UCSD-AML1 (cell line): ENCODE results near the gene GALNT17.

Experiments
- DNase-seq: peaks from one replicate; lab custom pipeline; 2025; ENCODE audit not compliant: unreplicated experiment; lab: John Stamatoyannopoulos, UW

GALNT17 gene

DNA sequence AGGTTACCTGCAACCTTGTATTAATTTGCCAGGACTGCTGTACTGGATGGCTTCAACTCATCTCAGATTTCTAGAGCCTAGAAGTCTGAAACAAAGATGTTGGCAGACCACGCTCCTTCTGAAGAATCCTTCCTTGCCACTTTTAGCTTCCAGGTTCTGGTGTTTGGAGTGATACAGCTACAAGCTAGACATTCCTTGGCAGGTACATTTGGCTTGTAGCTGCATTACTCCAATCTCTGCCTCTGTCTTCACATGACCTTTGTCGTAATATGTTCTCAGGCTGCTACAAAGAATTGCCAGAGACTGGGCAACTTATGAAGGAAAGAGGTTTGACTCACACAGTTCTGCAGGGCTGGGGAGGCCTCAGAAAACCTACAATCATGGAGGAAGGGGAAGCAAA, 146.3 kb downstream of the GALNT17 start:
- no peak for DNase-seq

DNA sequence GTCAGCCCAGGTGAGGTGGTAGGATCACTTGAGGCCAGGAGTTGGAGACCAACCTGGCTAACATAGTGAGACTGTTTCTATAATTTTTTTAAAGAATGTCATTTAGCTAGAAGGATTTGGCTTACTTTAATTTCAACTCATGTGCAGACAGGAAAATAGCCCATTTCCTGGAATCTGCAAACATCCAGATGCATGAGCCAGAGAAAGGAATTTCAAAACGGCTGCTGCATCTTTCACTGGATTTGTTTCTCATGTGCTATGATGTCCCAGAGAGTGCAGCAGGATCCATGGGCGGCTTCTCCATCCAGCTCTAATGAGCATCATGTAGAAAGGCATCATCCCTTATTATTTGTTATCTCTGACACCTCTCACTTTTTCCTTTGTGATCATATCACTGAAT, 149.3 kb downstream of the GALNT17 start:
- no peak for DNase-seq

GRCh38 chr7:71283802-71284201, 151.9 kb downstream of the GALNT17 start:
- no peak for DNase-seq

DNA sequence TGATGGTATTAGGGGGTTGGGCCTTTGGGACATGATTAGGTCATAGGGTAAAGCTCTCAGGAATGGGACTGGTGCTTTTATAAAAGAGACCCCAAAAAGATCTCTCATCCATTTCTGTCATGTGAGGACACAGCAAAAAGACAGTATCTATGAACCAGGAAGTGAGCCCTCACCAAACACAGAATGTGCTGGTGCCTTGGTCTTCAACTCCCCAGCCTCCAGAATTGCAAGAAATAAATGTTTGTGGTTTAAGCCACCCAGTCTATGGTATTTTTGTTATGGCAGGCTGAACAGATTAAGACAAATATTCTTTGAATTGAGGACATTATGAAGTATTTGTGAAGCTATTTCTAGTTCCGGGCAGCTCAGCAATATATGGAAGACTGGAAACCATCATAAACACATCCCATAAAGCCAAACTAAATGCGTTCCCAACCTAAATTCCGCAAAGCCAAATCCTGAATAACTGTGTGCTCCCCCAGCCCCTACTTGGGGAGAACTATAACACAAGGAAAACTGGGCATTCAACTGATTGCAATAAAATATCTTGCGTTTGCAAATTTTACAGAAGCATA, 153.7 kb downstream of the GALNT17 start:
- no peak for DNase-seq

DNA sequence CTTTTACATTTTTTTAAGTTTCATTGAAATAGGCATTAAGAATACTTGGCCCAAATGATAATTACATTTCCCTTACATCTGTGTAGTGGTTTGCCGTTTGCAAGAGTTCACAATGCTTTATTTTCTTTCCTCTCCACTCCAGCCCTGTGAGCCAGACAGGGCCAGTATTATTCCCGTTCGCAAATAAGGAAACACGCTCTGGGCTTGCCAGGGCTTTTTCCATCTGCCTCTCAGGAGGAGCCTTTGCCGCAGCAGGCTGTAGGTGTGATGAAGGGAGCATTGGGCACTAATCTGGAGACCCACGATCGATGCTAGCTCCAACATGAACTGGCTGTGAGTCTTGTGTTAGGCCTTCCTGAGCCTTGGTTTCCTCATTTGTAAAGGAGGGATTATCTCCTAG, 154.4 kb downstream of the GALNT17 start:
- DNase-seq: no peak

DNA sequence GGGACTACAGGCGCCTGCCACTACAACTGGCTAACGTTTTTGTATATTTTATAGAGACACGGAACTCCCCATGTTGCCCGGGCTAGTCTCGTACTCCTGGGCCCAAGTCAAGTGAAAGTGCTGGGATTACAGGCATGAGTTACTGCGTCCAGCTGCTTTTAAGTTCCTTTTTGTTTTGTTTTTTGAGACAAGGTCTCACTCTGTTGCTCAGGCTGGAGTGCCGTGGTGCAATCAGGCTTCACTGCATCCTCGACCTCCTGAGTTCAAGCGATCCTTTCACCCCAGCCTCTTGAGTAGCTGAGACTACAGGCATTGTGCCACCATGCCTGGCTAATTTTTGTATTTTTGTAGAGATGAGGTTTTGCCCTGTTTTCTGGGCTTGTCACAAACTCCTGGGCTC, 155.0 kb downstream of the GALNT17 start:
- no peak for DNase-seq

DNA sequence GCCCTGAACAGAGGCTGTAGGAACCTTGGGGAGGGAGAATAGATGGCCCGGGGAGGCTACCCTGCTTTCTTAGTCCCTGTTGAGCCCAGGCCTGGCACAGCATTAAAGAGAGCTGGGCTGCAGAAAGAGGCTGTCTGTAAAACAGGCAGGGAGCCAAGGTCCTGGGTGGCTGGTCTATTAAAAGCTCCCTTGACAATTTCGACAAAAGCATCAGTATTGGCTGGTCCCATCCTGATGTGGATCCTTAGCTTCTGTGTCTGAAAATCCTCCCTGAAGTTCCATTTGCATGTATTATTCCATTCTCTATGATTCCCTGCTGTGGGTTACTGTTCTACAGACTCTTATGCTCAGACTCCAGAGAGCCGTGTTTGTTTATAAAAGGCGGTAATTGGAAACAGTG, 158.5 kb downstream of the GALNT17 start:
- no peak for DNase-seq

DNA sequence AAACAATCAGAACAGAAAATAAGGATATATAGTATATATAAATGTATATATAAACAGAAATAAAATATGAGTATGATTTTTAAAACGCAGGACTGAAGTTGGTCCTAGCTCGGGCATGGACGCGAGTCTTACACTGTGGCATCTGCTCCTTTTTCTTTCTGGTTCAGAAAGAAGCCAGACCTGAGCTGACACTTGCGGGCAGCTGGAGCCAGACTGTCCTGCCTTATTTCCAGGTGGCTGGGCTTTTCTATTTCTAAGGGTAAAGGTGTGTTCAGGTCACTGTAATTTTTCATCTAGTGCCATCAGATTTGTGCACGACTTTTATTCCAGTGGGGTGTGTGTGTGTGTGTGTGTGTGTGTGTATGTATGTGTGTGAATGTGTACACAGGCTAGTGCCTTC, 166.4 kb downstream of the GALNT17 start:
- DNase-seq: no peak

- DNase-seq: no peak
These were observed 168.1 kb downstream of the GALNT17 start for GRCh38 chr7:71300086-71300485.

- no peak for DNase-seq
These were observed 168.7 kb downstream of the GALNT17 start for GRCh38 chr7:71300603-71301002.

- no peak for DNase-seq
These were observed 169.2 kb downstream of the GALNT17 start for GRCh38 chr7:71301167-71301566.

DNA sequence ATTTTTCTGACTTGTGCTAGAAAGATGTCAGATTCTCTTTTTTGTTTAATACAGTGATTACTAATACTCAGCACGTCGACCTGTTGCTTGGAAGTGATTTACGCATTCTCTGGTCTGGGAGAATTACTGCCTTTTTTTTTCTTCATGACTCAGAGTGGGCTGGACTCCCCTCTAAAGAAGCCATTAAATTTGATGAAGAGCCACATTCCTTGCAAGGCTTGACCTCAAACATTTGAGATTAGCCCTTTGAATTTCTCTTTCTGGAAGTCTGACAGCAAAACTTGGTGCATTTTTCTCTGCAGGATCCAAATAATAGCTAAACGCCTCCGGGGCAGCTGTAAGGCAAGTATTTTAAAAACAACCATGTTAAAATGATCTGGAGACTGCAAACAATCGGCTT, 171.6 kb downstream of the GALNT17 start:
- no peak for DNase-seq

DNA sequence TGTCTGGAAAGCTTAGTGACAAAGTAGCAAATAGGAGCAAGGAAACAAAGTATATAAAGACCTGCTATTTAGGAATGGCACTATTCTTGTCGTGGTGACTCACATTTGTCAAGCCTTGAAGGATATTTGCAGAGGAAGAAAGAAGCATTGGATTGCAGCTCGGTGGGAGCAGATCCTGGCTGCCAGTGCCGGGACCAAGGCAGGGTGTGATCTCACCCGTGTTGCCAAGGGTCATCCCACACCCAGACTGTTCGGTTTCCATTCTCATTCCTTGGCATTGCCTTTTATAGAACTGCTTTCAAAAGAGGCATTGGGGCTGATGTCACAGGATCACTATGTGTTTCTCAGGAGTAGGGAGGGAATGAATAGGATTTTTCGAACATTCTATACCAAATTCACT, 176.2 kb downstream of the GALNT17 start:
- no peak for DNase-seq

- DNase-seq: no peak
These were observed 179.6 kb downstream of the GALNT17 start for GRCh38 chr7:71311576-71311975.

- DNase-seq: no peak
These were observed 181.0 kb downstream of the GALNT17 start for GRCh38 chr7:71312755-71313490.

DNA sequence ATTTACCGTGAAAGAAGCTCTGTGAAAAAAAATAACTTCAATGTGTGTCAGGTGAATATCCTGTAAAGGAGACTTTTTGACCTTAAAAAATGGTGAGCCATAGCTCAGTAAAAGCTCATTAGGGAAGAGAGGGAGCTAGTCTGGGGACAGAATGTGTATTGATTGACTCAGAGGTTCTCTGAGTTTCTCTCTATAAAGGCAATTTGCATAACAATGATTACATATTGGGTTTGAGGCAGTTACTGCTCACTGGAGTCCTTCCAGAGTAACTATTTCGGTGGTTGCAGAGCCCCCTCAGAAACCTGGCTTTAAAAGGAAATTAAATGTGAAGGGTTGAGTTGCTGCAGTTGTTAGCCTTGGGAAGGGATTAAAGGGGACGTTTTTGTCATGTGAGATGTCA, 181.6 kb downstream of the GALNT17 start:
- DNase-seq: no peak

GRCh38 chr7:71320916-71321315, 189.0 kb downstream of the GALNT17 start:
- no peak for DNase-seq

- DNase-seq: no peak
These were observed 190.3 kb downstream of the GALNT17 start for GRCh38 chr7:71322201-71322600.

GRCh38 chr7:71323726-71324125, 191.8 kb downstream of the GALNT17 start:
- DNase-seq: no peak

DNA sequence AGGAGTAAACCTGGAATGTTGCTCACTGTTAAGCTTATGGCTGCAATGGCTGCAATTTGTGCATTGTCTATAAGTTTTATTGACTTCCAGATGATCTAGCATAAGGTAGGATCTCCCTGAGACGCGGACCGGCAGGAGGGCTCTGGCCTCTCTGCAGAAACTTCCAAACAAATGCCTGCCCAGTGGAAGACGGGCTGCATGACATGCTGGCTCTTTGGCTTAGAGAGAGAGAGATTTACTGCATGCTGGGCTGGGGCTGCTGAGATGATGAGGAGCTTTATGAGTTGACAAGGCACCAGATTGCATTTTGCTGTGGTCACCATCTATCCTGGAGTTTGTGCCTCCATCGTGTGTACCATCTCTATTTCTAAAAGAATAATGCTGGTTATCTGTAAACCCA, 193.2 kb downstream of the GALNT17 start:
- DNase-seq: no peak

GRCh38 chr7:71326595-71326994, 194.7 kb downstream of the GALNT17 start:
- DNase-seq: no peak

- DNase-seq: no peak
These were observed 196.0 kb downstream of the GALNT17 start for GRCh38 chr7:71327946-71328345.

DNA sequence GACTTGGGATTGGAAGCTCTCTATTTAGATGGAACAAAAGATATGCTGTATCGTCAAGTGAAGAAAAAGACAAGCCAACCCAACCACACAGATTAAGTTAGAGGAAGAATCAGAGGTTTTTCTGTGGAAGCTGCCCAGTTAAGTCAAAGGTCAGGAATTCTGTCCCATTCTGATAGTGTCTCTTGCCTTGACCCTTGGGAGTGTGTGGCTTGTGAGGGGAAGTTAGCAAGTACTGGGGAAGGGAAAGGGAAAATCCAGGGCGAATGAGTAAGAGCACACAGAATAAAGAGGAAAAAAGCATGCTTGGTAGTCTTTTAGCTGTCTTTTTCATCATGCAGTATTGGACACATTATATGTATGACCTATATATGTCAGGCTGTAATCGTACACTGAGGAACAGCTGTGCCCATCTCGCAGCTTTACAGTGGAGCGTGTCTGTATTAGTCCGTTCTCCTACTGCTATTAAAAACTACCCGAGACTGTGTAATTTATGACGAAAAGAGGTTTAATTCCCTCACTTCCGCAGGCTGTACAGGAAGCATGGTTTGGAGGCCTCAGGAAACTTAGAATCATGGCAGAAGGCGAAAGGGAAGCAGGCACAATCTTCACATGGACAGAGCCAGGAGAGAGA, 197.2 kb downstream of the GALNT17 start:
- no peak for DNase-seq
